ENCODE data around the gene SPESP1.
"Not testable (repeated sequence)": the region's sequence is repeated elsewhere in the genome, so short reads cannot be mapped to it uniquely, and the experiment has no call there.

SPESP1 gene

DNA sequence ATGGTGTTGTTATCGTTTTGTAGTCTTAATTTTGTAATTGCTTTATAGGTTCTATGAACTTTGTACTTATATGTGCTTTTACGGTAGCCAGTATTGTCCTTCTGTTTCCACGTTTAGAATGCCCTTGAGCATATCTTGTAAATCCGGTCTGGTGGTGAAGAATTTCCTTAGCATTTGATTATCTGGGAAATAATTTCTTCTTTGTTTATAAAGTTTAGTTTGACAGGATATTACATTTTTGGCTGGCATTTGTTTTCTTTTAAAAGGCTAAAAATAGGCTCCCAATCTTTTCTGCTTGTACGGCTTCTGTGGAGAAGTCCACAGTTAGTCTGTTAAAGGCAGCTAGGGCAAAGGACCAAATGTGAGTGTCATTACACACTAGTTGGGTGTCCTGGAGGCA lies 36.7 kb downstream of the SPESP1 start:
- DNase-seq, result no peak

DNA sequence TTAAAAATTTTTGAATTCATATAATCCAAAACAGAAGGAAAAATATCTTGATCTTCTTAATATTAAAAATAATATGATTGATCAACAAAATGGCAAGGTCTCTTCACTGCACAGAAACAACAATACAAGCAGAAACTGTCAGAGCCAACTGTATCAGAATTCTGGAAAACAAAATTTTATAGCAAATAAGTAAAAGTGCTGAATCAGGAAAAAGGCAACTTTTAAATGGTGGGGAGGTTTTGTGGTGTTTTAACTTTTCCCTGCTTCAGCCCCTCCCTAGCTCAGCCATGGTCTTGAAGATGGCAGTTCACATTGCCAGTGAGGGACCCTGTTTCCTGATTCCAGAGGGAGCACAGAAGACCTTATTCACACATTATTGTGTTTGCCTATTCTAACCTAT lies 37.6 kb downstream of the SPESP1 start:
- DNase-seq, result no peak

DNA sequence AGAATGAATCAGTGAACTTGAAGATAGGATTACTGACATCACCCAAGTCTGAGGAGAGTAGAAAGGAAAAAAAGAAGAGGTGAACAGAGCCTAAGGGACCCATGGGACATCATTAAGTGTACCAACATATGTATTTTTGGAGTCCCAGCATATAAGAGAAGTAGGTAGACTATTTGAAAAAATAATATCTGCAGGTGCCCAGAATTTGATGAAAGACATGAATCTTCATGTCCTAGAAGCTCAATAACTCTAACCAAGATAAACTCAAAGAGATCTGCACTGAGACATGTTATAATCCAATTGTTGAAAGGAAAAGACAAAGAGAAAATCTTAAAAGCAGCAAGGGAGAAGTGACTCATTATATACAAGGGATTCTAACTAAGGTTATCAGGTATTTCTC lies 39.0 kb downstream of the SPESP1 start:
- DNase-seq, result no peak

DNA sequence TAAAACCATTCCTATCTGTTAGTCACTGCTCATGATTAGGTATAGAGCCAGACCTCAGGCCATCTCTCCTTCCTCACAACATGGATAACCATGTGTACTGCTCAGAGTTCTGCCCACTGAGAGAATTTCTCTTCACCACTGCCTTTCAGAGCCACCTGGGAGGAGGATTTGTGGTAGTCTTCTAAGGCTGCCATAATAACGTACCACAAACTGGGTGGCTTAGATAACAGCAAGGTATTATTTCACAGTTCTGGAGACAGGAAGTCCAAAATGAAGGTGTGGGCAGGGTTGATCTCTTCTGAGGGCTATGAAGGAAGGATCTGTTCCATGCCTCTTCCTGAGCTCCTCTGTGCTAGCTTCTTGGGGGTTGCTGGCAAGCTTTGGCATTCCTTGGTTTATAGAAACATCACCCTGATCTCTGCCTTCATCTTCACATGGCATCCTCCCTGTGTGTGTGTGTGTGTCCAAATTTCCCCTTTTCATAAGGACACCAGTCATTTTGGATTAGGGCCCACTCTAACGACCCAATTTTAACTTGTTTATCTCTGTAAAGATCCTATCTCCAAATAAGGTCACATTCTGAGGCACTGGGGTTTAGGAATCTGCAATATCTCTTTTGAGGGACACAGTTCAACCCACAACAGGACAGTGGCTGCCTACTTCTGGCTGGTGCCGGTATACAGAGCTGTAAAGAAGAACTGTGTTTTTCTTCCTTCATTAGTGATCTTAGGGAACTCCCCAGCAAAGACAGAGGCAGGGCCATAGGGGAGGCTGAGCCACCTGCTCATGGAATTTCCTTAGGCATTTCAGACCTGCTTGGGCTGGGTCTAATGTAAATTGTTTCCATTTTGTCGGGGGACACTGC lies 42.1 kb downstream of the SPESP1 start:
- no peak for DNase-seq

DNA sequence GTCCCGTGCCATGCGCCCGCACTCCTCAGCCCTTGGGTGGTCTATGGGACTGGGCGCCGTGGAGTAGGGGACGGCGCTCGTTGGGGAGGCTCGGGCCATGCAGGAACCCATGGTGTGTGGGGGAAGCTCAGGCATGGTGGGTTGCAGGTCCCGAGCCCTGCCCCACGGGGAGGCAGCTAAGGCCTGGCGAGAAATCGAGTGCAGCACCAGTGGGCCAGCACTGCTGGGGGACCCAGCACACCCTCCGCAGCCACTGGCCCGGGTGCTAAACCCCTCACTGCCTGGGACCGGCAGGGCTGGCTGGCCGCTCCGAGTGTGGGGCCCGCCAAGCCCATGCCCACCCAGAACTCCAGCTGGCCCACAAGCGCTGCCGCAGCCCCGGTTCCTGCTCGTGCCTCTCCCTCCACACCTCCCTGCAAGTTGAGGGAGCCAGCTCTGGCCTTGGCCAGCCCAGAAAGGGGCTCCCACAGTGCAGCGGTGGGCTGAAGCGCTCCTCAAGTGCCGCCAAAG lies 45.4 kb downstream of the SPESP1 start:
- not testable (repeated sequence) for DNase-seq

DNA sequence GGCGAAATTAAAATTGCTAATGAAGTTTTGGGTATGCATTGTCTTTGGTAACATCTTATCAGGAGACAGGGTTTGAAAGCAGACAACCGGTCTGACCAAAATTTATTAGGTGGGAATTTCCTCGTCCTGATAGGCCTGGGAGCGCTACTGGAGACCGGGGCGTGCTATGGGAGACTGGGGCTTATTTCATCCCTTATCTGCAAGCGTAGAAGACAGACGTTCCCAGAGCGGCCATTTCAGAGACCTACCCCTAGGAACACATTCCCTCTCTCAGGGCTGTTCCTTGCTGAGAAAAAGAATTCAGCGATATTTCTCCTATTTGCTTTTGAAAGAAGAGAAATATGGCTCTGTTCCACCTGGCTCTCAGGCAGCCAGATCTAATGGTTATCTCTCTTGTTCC lies 47.1 kb downstream of the SPESP1 start:
- DNase-seq, result not testable (repeated sequence)

DNA sequence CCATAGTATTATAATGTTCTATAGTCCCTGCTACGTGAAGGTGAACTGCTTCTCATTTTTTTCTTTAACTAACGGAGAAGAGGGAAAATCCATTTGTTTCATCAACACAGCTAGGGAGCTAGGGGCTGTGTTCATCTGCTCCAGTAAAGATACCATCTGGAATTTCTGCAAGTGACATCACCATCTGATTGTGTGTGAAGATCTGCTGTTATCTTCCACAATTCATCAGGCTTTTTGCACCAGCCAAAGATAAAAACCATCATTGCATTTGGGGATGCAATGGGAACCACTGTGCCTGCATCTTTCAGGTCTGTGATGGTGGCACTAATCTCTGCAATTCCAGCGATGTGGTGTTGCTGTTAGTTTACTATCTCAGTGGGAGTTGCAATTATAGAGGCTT lies 48.7 kb downstream of the SPESP1 start:
- no peak for DNase-seq

DNA sequence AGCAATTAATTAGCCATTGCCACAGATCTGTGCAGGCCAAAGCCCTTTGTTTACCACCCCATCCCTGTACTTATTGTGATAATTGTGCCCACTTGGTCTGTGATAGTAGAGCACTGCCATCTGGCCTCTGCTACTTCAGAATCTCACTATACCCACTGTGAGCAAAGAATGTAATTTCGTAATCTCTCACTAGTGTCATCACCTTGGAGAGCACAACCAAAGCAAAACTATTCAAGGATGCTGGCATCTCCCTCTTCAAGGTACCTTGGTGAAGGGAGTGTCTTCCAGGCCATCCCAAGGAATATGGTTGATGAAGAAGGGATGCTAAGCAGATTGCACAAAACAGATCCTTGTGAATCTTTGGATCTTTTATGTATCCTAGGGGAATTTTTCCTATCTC lies 49.5 kb downstream of the SPESP1 start:
- DNase-seq, result no peak

DNA sequence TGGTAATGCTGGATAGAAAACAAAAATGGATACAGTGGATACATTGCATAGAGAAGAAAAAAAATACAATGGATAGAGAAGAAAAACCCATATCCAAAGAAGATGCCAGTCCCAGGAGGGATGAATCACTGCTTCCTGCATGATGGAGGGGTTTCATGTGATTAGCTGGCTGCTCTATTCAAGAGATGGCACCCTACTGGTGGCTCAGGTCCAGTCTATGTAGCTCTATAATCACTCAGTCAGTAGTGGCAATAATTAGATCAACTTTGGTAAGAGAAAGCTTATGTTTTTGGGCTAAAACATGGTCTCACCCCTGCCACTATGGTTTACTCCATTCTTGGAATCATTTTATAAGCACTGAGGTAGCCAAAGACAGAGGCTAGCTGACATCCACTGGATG lies 50.5 kb downstream of the SPESP1 start:
- no peak for DNase-seq

DNA sequence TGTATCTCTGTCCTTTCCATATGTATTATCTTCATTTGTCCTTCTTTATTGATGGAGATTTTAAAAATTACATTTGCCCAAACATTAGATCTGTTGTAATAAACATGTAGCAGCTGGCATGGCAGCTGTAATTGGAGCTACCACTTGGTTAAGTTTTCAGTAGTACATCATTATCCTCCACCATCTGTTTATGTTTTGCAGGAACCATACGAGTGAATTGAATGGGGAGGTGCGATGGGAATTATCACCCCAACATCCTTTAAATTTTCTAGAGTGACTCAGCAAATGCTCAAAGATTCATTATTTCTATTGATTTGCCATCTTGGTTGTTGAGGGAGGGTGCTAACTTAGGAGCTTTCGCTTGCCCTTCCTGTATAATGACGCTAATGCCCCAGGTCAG lies 51.6 kb downstream of the SPESP1 start:
- DNase-seq, result no peak

DNA sequence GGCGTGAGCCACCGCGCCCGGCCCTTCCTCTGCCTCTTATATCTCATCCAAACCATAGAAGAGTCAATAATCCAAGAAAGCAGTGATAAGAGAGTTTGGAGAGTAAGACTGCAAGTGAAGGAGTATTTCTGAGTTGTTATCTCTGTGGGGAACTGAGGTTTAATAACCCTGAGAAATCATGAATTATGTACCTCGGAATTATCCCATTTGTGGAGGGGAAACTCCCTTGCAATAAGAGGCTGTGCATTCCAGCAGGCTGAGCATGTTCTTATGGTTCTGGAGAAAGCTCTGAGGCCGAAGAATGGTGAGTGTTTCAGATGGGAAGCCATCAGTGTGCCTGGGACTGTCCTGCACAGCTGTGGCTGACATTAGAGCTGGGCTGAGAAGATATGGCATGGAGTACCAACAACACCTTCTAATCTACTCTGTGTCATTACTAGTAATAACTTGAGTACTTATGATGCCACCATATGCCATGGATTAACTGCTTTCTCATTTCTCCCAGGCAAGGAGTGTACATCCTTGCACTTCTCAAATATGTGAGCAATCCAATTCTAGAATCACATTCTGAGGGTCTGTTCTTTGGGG lies 52.7 kb downstream of the SPESP1 start:
- no peak for DNase-seq

DNA sequence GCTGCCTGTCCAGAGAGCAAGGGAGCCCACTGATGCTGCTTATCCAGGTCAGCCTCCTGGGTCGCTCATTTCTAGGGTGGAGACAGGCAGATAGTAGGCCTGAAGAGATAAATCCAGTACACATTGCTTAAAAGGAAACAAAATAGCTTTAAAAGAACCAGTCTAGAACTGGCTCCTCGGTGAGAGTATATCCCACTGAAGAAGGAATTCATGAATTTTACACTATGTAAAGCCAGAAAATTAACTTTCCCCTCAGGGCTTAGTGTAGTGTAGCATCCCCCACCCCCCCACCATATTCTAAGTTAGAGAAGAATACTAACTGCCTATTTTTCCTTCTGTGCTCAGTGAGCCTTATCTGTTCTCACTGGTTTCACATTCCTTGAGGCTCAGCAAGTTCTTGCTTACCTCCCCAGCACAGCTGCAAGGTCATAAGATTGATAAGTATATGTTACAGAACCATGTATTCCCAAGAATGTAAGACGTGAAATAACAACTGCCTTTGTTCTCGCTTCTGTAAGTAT lies 53.7 kb downstream of the SPESP1 start:
- no peak for DNase-seq

DNA sequence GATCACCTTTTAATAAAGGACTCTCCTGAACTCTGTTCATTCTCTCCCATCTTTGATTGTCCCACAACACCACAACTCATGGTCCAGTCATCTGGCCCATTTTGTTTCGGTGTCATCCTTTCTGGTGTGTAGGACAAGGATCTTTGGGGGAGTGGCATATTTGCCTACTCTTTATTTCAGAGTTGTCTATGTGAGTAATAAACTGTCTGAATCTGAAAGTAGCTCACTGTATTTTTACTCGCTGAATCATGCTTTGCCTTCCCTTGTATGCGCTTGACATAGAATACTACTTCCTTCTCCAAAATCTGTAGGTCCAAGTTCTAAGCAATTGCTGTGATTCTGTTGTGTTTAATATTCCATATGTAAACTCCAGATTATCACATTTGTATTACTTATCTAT lies 54.3 kb downstream of the SPESP1 start:
- no peak for DNase-seq

DNA sequence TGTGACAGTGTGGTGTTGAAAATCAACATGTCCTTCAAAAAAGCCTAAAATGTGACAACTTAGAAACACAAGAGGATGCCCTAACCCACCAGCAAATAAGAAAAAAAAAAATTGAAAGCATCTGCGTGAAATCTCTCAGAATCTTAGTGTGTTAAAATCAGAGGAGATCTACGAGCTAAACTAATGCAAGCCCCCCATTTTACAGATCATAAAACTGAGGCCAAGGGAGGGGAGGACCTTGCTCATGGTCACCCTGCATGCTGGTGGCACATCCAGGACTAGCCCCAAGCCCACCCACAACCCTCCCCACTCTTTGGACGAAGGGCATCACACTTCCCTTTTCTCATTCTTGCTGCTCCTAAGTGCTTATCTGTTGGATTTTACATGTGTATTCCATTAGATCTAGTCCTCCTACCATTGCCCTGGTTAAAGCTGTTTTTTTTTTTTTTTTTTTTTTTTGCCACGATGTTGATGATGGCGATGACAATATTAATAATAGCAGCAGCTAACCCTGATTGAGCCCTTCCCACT lies 55.1 kb downstream of the SPESP1 start:
- DNase-seq, result no peak

DNA sequence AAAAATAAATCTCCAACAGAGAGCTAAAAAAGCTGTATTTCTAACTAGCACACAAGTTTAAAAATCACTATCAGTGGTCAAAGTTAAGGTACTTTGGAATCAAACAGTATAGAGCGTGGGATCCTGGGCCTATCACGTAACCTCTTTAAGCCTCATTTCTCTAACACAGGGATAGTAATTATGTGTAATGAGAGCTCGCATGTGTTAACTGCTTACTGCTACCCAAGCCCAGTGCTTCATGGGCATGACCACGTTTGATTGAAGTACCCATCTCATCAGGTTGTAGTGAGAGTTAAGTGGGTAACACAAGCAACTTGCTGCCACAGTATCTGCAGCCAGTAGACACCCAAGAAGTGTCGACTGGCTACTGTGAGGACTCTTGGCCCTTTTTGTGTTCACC lies 56.0 kb downstream of the SPESP1 start:
- DNase-seq, result no peak

DNA sequence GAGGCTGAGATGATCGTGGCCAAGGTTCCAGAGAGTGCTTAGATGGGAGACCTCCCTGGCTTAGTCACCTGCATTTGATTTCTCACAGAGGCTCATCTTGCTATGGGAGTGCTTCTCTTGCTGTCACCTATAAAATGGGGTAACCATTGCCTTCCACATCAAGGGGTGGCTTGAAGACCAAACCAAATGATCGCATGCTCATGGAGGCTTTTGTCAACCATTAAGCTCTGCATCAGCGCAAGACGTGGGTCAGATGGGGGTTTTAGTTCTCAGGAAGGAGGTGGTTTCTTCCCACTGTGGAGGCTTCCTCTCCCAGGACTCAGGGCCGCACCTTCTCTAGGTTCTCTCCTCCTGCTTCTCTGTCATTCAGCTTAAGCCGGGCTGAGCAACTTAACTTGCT lies 56.8 kb downstream of the SPESP1 start:
- no peak for DNase-seq

DNA sequence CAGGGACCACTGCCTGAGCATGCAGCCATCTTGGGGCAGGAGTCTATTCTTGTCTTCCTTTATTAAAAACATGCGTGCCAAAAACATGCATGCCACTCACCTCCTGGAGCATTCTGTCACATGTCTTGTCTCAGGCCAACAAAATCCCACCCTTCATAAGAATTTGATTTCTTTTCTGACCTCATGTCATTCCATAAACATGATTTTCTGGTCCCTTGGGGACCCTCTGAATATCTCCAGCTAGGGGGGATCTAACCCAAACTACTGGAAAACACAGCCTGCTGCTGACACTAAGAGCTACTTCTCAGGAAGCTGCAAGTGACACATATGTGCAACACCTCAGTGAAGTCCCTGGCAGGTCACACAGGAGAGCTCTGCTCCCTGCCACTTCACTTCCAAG lies 57.4 kb downstream of the SPESP1 start:
- no peak for DNase-seq

DNA sequence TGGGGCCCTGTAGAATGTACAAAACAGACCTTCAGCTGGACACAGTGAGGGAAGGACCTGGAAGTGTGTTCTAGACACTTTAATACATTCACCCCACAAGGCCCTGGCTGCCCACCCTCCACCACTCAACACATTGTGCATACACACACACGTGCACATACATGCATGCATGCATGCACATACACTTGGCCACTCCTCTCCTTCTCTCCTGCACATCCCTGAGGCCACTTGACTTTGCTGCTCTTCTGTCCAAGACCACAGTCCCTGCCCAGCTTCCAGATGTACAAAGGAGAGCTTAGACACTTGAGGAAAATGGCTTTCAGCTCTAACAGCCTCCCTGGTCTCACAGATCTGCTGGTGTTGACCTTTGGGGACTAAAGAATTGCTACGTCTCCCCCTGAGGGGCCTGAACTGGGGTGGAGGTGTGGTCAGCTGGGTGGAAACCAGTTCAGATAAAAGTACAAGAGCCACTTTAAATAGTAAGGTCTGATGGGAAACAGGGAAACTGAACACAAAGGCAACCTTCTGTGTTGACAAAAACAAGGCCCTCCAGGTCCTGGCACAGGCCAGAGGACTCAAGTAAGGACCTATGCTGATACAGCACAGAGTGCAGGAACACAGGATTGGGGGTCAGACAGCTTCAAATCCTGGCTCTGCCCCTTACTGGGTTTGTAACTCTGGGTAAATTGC lies 59.4 kb downstream of the SPESP1 start:
- no peak for DNase-seq

DNA sequence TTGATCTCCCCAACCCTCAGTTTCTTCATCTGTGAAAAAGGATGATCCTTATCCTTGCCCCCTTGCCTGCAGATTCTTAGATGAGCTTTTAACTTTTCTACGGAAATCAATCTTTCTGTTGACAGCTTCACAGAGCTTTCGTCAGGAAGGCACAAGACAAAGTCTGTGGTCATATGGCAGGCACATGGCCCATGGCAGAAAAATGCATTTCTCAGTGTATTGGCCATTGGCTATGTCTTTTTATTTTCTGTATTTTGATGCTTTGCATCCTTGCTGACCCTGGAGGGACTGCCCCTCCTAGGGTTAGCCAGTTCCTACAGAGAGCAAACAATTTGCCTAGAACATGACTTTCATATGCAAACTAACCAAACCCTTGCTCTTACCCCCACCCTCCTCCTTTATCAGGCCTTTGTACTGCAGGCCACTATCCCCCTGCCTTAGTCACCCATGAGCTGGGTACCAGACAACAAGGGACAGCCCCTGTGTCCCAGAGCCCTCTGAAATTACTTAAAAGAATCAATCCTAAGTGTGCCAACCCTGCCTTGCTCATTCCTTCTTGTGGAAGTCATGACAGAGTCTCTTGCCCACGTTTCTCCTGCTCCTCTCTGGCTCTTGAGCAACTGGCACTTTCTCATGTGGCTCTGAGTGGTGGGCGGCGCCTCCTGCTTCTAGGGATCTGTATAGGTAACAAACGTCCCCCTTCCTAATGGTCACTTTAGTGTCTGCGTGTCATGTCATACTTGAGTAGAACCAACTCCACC lies 60.1 kb downstream of the SPESP1 start:
- no peak for DNase-seq

DNA sequence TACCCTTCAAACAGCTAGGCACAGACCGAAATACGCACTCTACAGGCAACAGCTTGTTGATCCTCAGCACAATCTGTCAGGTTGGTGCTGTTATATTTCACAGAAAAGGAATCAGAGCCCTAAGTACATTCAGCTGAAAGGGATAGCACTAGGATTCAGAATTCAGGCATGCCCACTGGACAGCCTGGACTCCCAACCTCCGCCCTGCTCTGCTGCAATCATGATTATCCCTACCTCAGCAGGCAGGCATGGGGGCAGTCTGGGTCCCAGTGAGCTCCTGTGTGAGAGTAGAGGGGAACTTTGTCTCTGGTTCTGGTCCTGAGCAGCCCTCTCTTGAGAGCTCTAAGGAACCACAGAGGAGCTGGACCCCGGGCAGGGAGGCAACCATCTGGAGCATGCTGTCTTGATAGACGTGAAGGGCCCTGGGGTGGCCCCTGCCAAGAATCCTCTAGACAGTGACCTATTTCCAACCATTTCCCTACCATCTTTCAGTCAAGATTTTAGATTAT lies 60.7 kb downstream of the SPESP1 start:
- no peak for DNase-seq

DNA sequence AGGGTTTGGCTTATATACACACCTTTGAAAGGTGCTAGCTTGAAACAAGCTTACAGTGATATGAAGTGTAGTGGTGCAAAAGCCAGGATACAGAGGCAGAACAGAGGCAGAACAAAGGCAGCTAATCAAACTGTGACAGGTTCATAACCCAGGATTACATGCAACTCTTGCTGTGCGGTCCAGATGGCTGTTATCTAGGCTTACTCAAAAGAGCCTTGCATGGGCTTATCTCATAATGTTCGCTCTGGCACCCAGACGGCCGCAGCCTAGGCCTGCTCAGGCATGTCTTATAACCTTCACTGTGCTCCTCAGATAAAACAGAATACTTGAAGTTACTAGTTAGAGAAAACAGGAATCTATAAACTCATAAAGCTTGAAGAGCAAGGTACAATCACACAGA lies 61.4 kb downstream of the SPESP1 start:
- no peak for DNase-seq

DNA sequence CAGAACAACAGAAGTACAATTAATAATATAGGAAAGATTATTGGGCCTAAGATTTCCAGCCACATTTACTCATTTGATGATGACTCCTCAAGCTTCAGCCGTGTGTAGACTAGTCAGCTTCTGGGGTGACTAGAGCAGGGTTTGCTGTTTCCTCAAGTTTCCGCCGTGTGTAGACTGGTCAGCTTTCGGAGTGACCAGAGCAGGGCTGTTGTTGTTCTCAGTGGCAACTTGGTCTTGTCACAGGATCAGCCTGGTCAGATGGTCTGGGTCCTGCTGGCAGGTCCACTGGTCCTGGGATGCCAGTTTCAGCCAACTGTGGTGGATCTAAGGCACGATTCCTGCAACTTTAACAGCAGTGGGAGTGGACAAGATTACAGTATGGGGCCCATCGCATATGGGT lies 62.4 kb downstream of the SPESP1 start:
- no peak for DNase-seq
